HL-60/S4 treated with retinoic acid at 250 ng/mL for 4 days and 3 days (cell line): Measurements from ENCODE around the gene CADM1.

Source experiments
- in situ Hi-C: fragments of 300-500 bp; cut with MboI; formaldehyde crosslinking; loops from 2 replicates; pipeline ENCODE4 v1.7.0; 2022; ENCODE audit warnings: low sequenced_read_pairs

CADM1 gene

GRCh38 chr11:115326526-115326925 is 177.7 kb downstream of the CADM1 start:
- in situ Hi-C loops: loop anchor here (25.0 kb wide), 3 partner anchors 386 to 761 kb away; no protein-coding TSS in a partner anchor

DNA sequence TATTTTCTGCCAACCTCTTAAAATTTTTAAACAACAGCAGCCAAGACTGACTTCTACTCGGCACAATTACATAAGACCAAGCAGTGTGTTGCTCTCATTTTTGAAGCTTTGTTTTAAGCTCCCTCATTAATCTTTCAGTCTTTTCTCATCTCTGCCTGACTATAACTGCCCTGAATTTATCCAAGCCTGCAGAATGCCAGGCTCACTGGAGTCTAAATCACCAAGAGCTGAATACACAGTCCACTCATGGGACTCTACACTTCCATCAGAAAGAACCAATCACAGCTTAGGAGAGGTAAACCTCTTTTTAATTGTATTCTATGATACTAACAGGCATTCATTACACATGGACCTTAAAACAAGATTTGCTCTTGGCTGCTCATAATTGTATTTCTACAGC is 178.7 kb downstream of the CADM1 start:
- in situ Hi-C loops: loop anchor here (25.0 kb wide), 3 partner anchors 387 to 762 kb away; no protein-coding TSS in a partner anchor

GRCh38 chr11:115324581-115325432 is 179.4 kb downstream of the CADM1 start:
- in situ Hi-C loops: loop anchor here (25.0 kb wide), 3 partner anchors 387 to 762 kb away; no protein-coding TSS in a partner anchor

GRCh38 chr11:115322553-115323203 is 181.5 kb downstream of the CADM1 start:
- in situ Hi-C loops: no loop called here

DNA sequence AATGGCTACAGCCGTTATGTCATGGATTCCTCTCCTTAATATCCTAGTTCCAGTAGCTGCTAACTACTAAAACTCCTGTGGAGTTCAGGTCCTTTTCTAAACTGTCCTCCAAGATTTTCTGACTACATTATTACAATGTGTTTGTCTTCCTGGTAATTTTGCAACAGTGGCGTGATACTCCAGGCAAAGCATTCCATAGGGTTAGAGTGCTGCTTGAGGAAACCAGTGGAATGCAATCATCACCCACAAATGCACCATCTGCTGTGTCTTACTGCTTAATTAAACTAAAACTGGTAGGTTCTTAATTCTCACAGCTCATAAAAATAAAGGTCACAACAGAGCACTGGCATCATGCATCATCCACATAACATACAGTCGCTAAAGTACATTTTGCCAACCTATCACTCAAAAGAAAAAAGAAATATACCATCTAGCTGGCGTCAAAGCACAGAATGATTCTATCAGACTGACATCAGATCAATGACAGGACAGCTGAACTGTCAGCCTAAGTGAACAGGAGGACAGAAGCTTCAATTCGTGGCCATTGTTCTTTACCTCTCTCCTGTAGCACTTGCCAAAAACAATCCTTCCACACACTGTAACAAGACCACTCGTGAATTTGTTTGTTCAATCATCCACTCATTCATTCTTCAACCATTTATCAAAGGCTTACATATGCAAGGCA is 182.5 kb downstream of the CADM1 start:
- in situ Hi-C loops: no loop called here

DNA sequence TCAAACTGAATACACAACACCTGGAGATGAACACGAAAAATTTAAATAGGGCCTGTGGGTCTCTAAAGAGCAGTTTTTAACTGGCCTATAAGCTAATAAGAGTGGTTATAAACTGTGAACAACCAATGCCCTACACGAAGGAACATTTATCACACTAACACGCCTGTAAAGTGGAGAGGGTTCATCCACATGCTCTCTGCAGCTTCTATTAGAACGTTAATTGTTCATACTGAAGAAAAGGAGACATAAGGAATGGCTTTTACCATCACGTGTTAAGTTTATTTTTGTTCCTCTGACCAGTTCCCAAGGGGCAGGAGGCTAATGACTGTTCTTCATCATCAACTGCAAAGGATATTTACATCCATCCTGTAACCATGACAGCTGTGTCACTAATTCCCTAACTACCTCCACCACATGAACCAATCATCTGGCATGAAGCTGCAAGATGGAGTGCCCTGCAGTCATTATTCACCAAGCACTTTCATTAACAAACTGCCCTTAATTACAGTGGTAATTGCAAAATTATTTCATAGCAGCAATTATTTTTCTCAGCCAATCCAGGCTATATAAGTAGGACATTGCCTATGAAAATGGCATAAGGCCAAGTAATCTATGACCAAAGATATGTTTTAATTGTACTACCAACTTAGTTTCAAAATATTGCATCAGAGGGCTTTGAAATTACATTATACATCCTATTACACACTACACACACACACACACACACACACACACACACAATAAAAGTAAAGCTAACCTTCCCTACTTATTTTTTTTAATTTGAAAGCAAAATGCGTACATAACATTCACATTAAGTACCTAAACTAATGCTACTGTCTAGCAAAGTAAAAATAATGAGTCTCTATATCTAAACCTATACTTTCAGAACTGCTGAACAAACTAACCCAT is 186.7 kb downstream of the CADM1 start:
- in situ Hi-C loops: no loop called here

DNA sequence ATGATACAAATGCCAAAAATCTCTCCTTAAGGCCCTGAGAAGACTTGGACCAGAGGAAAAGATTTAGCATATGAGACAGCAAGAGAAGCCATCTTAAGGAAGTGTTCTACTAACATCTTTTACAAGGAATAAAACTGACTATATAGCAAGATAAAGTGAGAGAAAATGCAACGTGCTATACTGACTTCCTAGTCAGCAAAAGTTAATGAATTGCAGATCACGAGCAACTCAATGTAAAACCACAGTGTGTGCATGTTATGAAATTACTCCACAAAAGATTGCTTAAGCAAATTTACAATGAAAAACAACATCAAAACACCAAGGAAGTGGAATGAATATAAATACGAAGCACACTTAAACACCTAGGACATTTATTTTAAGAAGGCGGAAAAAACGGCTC is 187.5 kb downstream of the CADM1 start:
- in situ Hi-C loops: no loop called here

- in situ Hi-C loops: no loop called here
Observed at GRCh38 chr11:115314330-115314920, 189.8 kb downstream of the CADM1 start.

DNA sequence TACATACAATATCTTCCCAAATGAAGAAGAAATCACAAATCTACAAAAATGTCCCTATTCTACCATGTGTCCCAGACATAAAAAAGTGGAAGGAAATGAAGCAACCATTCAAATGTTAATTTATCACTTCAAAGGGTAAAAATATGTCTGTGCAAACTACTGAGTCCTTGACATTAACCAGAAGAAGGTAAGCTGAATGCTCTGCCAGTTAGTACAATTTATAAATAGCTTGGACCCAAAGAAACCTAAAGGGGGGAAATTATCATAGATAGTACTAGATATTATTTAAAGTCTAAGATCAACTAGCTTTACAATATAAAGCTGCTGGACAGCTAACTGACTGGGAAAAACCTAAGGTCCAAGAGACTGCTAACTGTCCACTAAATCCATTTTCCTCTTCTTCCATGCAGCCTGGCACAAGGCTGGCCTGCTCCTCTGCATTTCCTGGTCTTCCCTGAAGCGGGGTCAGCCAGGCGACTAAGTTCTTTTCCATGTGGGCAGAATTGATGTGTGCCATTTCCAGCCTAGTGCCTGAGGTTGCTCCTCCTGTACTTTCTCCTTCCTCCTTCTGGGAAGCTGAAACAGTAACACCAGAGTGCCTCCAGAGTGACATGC is 190.9 kb downstream of the CADM1 start:
- in situ Hi-C loops: no loop called here

- in situ Hi-C loops: no loop called here
Observed at GRCh38 chr11:115311949-115312348, 192.3 kb downstream of the CADM1 start.

DNA sequence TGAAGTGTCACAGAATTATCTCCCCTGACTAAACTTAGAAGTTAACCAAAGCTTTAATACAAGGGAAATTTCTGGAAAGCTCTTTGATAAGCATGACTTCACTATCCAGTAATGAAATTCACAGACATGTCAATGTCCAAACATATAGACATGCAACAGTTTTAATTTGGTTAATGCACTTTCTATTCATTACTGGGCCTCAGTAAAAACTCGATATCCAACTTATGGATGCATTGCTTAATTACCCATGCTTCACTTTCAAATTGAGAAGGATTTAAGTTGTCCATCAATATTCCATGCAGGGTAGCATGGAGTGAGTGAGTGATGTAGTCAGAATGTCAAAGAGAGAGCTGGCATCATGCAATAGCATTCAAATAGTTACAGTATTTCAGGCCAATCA is 197.5 kb downstream of the CADM1 start:
- in situ Hi-C loops: no loop called here

DNA sequence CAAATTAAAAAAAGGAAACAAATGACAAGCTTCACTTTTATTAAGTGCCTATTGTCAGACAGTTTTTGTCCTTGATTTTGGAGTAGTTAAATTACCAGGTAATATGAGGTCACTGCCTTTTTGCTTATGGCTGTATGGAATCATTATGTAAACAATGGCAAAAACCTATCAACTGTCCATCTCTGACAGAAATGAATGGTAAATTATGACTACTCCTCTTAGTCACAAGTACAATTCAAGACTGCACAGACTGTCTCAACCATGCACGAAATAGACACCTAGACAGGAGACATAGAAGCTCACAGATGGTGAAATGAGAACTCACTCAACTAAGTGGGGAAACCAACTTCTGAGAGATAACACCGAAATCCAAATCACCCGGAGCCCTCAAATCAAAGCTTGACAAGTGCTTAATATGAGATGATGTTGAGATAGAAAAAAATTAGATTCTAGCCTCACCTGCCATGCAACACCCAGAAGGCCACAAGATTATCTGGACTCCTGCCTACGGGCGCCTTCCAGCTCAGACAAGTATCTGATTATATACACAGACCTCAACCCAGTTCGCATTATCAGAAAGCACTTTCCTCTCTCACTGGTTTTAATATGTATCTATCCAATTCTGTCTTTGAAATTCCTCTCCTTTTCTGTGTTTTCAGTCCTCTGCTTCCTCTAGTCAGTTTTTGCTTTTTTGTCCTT is 199.3 kb downstream of the CADM1 start:
- in situ Hi-C loops: no loop called here

DNA sequence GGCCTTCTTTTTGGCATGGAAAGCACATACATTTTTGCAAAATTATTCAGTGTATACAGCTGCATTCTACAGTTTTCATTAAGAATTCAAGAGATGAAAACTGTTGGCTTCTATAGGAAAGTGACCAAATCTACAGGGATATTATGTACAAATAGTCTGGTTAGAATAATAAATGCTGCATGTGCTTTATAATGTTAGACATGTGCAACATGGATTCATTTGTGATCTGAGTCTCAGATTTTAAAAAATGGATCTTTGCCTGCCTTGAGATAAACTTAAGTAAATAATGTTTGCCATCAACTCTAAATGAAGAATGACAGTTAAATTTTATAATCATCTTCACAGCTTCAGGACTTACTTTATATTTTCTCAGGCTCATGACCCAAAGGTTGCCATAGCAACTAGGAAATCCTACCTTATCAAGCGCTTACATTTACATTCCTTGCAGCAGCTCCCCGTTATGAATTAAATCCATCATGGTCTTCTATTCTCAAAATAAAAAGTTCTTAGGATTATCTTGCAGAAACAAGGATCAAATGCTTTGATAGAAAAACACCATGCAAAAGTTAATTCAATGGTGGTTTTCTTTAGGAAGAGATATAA is 200.2 kb downstream of the CADM1 start:
- in situ Hi-C loops: no loop called here

DNA sequence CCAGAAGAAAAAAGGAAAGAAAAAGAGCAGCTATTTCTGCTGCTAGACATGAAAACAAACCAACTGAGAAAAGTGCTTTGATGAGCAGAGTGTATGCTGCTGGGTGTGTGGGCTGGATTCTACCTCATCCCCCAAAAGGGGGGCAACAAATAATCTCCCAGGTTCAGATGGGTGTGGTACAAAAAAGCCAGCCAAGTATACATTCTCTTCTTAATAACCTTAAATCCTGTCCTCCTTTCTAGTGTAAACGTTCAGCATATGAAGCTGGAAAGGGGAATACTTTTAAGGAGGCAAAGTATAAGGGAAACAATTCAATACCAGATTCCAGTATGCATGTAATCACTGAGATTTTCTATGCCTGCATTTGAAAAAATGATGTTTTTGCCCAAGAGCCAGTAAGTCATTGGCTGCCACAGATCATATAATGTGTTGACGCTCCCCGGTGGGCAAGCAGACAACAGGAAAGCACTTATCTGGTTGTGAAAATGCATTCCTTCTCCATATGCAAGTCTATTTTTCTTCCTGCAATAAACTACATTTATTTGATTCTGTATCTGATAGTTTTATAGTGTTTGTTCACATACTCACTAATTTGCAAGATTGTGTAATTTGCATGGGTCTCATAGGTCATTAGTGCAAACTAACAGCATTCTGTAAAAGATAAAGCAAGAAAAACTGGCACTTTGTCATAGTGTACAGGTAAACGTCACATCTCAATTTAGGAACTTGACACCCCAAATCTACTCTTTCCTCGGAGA is 201.1 kb downstream of the CADM1 start:
- in situ Hi-C loops: no loop called here

DNA sequence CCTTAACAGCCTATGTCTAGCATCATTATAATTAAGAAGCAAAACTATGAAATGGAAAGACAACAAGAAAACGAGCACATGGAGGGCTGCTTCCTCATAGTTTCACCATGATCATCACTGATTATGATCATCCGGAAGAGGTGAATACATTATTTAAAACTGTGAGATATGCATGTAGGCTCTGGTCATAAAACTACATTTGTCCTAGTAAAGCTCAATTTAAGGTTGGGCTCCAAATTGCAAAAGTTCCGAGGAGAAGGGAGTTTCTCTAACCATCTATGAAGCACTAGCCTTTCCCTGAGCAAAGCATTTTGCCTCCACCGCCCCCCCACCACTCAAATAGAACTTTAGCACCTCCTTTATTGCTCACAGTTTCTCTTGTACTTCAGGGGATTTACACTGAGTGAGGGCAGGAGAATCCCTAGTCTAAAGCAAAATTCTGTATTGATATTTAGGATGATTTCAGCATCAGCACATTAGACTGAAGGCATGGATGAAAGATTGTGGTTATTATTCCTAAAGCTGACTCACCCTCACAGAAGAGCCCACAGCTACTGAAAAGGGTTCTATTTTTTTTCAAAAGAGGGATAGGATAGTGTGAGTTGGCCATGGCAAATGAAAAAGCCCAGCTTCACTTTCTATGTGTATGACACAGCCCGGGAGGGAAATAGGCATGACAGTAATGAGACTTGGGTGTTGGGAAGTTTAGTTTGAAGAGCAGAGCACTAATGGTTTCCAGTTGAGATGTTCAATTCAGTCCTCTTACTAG is 203.4 kb downstream of the CADM1 start:
- in situ Hi-C loops: no loop called here

DNA sequence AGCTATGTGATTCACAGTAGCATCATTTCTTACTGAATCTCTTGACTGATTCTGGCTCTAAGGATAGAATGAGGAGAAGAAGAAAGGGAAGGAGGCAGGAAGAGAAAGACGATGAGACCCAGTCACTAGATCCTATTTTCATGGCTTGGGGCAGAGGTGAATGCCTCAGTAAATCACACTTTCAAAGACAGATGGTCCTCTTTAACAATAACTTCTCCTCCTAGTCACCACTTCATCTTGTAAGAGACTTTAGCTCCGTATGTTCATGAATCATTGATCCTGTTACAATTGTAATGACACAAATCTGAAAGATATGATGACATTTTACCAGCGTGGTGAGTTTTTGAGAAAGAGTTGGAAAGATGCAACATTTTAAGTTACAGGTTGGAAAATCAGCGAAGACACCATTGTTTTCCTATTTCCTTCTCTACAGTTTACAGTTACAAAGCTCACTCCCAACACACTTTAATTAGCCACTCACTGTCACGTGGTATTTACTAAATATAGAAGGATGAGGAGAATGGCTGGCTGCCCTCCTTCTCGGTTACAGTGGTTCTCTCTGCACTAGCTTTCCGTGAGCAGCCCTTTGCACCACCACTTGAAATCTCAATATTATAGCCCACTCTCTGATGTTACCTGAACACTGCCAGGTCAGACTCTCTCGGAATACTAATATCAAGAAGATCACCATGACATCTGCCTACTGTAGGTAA is 205.8 kb downstream of the CADM1 start:
- in situ Hi-C loops: no loop called here

DNA sequence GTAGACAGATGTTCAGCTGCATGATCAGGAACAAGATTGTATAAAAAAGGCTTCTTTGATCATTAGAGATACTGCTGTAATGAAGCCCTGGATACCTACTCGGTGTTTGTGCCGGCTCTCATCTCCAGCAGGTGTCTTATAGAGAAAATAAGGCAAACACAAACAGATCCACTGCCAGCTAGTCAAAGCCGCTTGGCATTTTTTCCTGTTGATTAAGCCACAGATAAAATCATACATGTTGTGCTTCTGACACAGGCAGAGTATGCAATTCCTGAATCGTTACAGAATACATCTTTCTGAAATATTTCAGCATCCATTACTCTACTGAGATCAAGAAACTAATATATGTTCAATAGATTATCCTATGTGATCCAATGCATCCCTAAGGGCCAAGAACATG is 206.9 kb downstream of the CADM1 start:
- in situ Hi-C loops: no loop called here
